GM18502 (cell line): ENCODE data around the gene GHRL.
"Not testable (repeated sequence)": the region's sequence is repeated elsewhere in the genome, so short reads cannot be mapped to it uniquely, and the experiment has no call there.

Experiments
- ATAC-seq: cut with Tn5 transposase; IDR thresholded peaks from one replicate; pipeline ENCODE4 v1.9.1; 2021; ENCODE audit warnings: mild to moderate bottlenecking; ENCODE audit not compliant: unreplicated experiment, poor library complexity

Gene GHRL

DNA sequence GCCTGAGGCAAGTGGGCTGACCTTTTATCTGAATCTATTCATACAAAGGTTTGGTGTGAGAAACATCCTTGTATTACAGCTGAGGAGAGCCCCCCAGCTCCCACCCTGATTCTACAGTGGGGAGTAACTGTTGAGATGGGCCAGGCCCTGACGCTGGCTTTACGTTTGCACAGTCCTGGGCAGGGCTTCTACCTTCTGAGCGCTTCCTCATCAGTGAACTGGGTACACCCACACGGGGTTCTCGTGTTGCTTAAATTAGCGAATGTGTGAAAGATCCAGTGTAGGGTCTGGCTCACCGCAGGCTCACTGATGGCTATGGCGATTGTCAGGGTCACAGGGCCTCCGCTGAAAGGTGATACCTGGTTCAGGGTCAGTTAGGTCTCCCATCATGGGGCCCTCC, 7.3 kb upstream of the GHRL start:
- peak; percentile 5 for ATAC-seq

DNA sequence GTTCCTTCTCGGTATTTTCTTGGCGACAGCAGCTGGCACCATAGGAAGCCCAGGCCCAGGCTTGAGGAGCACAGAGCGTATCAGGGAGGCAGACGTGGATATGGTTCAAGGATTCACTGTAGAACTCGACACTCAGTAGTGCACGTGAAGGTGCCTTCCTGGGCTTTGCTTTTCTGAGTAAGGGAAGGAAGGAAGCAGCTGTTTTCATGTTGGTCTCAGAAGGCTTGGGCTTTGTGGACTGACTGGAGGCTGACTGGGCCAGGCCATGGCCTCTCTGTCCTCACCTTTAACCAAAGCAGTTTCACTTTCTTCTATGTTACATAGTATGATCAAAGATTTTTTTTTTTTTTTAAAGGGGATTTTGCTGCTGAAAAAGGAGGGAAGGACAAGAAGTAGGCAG, 6.9 kb upstream of the GHRL start:
- peak; percentile 74 for ATAC-seq

DNA sequence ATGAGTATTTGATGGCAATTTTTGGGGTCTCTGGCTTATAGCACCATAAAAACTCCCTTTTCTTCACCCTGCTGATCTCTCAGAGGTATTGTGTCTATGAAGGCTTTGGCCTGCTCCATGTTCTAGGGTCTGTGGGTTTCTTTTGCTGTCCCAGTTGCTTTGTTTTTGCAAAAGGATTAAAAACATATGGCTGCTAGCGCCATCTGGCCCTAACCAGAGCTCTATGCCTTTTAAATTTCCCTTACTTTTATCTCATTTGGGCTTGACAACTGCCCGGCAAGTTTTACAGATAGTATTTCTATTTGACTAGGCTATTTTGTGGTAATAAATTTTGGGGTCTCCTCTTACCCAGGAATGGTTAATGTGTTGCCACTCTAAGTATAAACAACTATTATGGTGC, 6.4 kb upstream of the GHRL start:
- ATAC-seq, result no peak

DNA sequence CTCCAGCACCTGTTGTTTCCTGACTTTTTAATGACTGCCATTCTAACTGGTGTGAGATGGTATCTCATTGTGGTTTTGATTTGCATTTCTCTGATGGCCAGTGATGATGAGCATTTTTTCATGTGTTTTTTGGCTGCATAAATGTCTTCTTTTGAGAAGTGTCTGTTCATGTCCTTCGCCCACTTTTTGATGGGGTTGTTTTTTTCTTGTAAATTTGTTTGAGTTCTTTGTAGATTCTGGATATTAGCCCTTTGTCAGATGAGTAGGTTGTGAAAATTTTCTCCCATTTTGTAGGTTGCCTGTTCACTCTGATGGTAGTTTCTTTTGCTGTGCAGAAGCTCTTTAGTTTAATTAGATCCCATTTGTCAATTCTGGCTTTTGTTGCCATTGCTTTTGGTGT, 5.3 kb upstream of the GHRL start:
- not testable (repeated sequence) for ATAC-seq

DNA sequence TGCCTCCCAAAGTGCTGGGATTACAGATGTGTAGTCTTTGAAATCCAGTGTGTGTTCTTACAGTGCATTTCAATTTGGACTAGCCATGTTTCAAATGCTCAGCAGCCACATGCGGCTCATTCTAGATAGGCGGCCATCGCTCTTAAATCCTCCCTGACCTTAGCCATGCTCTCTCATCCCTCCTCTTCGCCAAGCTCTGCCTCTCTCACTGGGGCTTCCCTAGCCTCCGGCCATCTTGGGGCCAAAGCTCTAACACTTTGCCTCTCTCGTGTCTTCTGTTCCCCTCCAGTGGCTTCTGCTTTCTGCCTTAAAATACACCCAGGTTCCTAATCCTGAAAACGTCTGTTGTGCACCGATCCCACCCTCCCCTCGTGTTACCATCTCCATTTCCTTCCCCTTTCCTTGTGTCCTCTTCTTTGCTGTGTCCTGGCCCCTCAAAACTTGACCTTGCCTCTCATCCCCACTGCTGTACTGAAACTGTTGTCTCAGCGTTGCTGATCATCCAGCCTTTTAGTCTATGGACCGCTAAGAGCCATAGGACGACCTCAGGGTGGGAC, 1.4 kb upstream of the GHRL start:
- ATAC-seq, result no peak

DNA sequence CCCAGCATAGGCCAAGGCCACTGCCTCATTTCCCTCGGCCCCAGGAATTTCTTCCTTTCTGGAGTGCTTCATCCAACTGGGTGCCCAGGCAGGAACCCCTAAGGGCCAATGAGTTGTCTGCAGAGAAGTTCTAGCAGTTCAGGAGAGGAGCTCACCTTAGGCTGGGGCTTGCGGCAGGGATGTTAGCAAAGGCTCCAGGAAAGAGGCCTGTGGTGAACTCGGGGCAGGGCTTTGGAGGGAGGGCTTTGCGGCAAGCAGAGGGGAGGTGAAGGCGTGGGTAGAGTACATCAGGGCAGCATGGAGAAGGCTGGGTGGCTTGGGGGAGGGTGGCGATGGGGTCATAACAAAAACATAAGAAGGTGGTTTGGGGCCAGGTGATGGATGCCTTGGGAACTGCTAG, 1.1 kb downstream of the GHRL start:
- ATAC-seq, result no peak

DNA sequence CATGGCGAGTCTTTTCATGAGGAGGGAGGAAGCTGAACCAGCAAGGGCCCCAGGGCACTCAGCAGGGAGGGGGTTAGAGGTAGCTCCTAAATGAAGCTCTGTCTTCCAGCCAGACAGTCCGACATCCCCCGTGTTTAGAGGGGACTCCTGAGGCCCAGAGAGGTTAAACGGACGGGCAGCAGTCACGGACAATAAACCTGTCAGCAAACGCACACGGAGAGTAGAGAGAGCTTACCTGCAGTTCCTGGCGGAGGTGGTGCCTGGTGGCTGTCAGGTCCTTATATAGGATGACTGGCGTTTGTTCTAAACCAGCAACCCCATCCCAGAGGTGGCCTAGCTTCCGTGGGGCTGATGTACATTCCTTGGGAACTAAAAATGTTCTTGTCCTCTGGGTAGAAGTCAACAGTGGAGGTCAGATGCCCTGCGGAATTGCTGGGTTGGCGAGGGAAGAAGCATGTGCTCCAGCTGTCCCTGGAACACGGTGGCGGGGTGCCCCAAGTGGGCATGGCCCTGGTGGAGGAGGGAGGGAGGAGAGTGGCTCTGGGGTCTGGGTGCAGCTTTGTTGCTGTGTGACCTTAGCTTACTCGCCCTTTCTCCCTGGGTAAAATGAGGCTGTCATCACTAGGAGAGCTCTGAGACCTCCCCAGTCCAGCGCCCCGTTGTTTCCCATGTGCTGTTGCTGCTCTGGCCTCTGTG, 2.1 kb downstream of the GHRL start:
- ATAC-seq, result no peak

DNA sequence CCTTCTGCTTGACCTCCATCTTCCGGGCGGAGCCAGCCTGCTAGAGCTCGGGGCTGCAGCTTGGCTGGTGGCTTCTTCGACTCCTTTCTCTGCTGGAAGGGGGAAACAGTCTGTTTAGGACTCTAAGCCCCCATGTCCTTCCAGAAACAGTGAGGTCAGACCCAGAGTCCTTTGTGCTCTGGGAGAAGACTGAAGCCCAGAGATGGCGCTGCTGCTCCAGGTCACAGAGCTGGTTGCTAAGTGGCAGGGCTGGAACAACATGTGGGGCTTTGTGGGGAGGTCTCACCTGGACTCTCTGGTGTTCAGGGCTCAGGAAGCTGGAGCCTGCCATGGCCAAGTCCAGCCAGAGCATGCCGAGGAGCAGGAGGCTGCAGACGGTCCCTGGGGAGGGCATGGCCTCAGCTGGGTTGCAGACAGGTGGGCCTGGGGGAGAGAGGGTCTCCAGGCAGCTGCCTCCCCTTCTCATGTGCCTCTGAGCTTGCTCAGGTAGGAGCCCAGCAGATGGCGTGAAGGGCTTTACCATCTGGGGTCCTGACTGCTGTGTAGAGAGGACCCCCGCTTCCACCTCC, 2.9 kb downstream of the GHRL start:
- no peak for ATAC-seq

DNA sequence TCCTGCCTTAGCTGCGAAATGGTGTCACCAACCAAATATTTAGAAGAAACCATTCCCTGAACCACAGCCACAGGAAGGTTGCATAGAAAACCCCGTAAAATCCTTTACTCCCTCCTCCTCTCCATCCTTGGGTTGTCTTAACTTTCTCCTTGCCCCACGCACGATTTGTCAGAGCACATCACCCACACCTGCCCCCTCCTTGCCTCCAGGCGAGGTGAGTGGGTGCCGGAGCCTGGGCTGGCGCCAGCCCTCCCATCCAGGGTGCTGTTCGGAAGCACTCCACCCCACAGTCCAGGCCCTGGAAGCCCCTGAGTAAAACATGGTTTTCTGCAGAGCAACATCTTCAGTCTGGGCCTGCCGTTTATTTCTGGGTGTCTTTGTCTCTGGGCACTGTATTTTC, 3.7 kb downstream of the GHRL start:
- no peak for ATAC-seq

DNA sequence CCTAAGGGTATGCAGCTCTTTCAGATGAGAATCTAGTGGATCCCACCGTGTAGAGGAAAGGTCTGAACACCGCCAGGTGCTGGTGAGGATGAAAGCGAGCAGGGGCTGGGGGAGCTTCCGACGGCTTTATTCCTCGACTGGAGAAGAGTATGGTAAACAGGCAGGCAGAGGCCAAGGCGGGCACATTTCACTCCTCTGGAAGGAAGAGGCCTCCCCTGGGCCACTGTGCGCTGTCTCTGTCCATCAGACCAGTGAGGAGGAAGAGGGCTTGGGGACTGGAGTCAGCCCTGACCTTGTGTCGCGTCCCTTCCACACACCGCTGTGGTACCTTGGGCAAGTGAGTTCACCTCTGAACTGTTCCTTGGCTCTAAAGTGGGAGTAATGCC, 4.2 kb downstream of the GHRL start:
- no peak for ATAC-seq

DNA sequence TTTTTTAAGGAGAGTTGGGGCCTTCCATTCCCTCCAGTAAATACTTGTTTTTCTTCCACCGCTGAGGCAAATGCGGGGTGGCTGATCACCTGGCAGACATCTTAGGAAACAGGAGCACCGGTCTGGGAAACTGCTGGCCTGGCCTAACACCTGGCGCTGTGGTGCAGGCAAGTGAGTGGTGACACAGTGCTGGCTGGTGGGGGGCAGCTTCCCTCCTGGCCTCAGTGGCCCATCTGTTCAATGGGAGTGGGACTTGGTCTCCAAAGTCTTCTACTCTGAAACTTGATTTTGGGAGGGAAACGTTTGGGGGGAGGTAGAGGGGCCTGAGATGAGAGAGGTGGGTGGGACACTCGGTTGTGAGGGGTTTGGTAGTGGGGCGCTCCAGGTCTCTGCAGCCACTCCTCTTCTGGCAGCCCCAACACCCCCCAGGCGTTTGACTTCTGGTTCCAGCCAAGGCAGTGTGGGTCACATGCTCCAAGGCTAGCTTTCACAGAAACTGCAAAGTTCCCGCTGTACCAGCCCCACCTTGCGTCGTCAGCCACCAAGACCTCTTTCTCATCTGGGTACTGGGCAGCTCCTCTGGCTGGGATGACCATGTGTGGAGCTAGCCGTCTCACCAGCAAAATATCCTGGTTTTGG, 4.7 kb downstream of the GHRL start:
- ATAC-seq, result no peak

DNA sequence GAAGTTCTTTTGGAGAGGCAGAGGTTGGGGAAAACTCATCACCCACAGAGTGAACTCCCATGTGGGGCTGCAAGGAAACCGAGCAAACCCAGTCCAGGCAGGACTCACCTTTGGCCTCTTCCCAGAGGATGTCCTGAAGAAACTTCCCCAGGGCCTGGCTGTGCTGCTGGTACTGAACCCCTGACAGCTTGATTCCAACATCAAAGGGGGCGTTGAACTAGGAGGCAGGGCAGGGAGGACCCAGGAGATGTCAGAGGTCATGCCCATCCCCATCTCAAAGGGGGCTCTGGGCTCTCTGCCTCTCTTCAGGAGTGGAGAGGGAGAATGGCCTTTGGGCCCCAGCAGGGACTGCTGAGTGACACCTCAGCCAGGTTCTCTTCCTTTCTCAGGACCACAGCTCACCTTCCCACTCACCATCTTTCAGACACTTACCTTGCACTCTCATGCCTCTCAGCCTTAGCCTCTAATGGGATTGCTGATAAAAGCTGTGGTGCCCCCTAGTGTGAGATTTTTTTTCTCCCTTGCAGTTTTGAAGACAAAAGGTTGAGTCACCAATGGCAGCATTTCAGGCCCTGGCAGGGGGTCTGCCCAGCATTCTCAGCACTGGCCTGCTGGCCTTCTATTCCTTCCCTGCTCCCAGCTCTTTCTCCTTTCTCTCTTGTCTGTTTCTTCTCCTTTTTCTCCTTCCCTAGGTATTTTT, 6.0 kb downstream of the GHRL start:
- ATAC-seq, result no peak

DNA sequence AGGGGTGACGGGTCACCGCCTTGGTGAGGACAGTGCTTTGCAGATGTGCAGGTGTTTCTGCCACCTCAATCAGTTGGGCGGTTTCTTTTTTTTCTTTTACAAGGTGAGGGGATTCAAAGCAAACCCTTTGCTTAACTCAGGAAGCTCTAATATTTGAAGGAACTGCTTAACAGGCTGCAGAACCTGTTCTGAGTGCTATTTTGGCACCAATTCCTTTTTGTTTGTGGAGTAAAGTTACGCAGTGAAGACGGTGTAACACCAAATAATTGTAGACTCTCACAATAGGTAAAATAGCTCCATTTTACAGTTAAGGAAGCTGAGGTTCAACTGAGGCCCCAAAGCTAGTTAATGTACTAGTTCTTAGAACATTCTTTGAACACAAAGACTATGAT, 6.6 kb downstream of the GHRL start:
- no peak for ATAC-seq

DNA sequence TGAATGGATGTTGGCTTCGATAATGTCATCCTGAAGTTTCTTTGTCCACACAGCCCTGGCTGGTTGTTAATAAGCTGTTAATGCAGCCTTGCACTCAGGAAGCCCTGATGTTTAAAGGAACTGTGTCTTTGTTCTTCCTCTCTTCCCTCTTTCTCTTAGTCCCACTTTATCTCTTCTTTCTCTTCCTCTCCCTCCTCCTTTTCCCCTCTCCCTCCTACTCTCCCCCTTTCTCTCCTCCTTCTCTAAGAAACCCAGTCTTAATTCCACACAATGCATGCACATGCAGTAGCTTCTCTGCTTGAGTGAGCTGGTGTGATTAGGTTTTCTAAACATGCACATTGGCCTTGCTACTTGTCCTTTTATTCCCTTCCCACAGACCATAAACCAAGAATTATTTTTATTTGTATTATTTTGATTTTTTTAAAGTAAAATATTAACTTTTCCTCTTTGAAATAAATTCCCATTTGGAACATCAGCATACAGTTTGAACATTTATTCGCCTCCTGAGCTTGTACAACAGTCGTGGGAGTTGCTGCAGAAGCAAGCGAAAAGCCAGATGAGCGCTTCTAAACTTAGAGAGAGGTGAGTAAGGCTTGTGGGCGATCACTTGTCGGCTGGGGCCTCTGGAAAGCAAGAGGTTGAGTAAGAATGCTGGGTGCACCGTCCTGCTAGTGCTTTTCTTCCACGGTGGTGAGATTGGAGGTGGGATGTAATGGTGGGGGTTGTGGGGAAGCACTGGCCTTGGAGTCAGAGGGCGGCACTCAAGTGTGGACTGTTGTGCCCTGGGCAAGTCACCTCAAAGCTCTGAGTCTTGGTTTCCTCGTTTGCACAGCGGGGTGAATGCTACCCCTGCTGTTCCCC, 7.2 kb downstream of the GHRL start:
- no peak for ATAC-seq

DNA sequence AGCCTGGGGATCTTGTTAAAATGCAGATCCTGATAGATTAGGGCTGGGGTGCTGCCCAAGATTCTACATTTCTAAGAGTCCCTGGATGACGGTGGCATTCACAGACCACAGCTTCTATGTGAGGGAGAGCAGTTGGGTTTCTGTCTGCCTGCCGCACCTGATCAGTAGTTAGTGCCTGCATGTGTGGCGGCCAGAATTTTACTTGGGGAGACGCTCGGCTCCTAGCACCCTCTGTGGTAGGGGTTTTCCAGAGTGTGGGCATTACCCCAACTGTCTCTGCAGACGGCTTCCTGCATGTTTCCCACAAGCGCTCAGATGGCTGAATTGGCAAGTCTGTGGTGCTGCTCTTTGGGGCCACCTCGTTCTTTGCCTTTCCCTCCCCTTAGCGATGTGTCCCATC, 8.3 kb downstream of the GHRL start:
- ATAC-seq, result no peak

DNA sequence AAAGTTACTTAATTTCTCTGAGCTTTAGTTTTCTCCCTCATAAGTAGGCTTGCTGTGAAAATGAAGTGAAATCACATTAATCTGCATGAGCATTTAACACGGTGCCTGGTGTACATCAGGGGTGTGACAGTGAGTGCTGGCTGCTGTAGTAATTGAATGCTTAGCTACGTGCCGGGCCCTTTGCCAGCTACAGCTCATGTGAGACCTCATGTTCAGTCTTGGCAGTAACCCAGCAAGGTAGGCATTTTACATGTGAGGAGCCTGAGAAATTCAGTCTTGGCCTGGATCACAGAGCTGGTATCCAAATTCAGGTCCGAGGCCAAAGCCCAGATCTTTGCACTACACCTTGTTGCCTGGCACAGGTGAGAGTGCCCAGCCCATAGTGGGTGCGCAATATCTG, 9.1 kb downstream of the GHRL start:
- ATAC-seq, result no peak

DNA sequence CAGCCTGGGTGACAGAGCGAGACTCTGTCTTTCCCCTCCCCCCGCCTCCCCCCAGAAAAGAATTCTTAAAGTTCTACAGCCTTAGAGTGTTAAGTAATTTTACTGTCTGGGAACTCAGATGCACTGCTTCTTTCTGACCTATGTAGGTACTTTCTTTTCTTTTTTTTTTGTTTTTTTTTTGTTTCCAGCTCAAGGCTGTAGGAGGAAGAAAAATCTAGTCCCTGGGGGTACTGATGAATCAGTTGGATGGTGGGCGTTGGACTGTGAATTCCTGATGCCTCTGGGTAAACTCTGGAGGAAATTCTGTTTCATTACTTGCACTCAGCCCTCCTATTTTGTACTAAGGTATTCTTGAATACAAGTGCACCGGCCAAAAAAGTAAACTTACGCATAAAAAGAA, 10.8 kb downstream of the GHRL start:
- ATAC-seq, result no peak

DNA sequence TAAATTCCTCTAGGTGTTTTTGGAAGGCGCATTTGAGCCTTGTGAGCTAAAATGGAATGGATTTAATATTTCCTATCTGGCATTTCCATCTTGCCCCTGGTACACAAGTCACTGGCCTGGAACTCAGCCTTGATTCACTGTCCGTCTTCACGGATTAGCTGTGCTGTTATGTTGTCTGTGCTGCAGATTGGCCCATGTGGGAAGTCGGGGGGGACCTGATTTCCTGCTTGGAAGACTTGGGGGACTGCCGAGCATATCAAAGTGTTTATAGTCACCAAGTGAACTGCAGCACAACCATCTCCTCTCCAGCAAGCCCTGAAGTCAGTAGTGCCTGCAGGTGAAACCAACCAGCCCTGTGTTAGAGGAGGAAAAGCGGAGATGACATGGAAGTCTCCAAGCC, 12.2 kb downstream of the GHRL start:
- ATAC-seq, result no peak

DNA sequence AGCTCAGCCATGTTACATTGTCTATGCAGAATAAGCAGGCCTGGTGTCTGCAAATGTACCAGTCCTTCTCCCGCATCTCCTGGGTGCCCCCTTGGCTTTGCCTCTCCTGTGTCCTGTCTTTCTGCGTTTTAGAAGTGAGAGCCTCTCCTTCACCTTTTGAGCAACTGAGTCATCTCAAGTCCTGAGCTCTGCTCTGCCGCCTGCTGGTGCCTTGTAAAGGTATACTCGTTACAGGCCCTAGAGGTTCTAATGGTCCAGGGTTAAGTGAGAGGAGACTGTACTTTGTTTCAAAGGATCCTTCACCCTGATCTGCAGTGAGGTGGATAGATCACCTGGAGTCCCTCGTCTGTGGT, 12.6 kb downstream of the GHRL start:
- ATAC-seq, result no peak

DNA sequence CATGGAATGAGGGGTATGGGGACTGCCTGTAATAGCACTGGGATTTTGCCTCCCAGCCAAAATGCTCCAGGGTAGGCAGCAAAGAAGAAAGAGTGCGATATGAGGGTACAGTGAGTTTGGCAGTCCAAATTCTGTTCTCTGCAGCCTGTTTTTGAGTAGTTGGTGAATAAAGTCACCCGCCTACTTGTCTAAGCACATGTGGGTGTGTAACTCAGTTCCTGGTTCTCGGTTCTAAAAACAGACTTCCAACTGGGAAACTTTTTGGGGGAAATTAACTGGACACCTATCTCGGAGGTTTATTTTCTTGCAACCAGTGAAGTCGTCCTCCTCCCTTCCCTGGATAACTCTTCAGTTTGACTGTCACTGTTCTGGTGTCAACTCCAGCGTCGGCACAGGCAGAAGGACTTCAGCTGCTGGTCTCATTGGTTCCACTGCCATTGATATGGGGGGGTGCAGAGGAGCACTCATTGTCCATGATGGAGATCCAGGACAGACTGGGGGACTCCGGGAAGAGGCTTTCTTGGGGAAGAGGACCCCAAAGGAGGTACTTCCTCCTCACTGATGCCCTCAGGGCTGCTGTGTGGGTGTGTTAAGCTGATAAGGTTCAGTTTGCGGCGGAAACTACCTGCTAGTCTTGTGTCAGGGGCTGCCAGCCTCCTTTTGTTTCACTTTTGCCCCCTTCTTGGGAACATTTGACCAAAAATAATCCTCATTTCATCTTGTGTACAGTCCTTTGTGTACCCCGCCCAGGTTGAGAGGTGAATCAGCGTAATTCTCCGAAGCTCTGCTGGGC, 13.2 kb downstream of the GHRL start:
- ATAC-seq, result no peak
